Inferior parietal cortex (tissue), 1 donor: ENCODE data around the gene CARS1.
A peak's percentile ranks its signal among the peaks of the same experiment; 100 is the strongest.

Source experiments
- DNase-seq: peaks from one replicate; pipeline ENCODE4 v3.0.0-alpha.2; 2016; ENCODE audit errors: extremely low spot score

The CARS1 gene

GRCh38 chr11:3057069-3057963 lies at the start of gene CARS1:
TSS of gene CARS1 (minus strand) at chr11:3057423. CDS start at chr11:3057367, 56 bp downstream.
- DNase-seq, result peak; percentile 96

- no peak for DNase-seq
Observed at GRCh38 chr11:3105791-3106735, 48.8 kb upstream of the CARS1 start.

GRCh38 chr11:3104961-3105790 lies 48.0 kb upstream of the CARS1 start:
- DNase-seq, result no peak

- no peak for DNase-seq
Observed at GRCh38 chr11:3104051-3104714, 47.0 kb upstream of the CARS1 start.

GRCh38 chr11:3103076-3103475 lies 45.9 kb upstream of the CARS1 start:
- DNase-seq, result no peak

GRCh38 chr11:3102641-3102921 lies 45.4 kb upstream of the CARS1 start:
- no peak for DNase-seq

- no peak for DNase-seq
Observed at GRCh38 chr11:3101921-3102640, 44.9 kb upstream of the CARS1 start.

- DNase-seq, result no peak
Observed at GRCh38 chr11:3099178-3099577, 42.0 kb upstream of the CARS1 start.

- no peak for DNase-seq
Observed at GRCh38 chr11:3096909-3097530, 39.8 kb upstream of the CARS1 start.

GRCh38 chr11:3095712-3096361 lies 38.6 kb upstream of the CARS1 start:
- no peak for DNase-seq

GRCh38 chr11:3094223-3094824 lies 37.1 kb upstream of the CARS1 start:
- DNase-seq, result no peak

GRCh38 chr11:3093281-3094191 lies 36.3 kb upstream of the CARS1 start:
- DNase-seq, result no peak

GRCh38 chr11:3092603-3093141 lies 35.4 kb upstream of the CARS1 start:
- DNase-seq, result no peak

GRCh38 chr11:3091846-3092602 lies 34.8 kb upstream of the CARS1 start:
- DNase-seq, result peak; percentile 66

- no peak for DNase-seq
Observed at GRCh38 chr11:3091081-3091845, 34.0 kb upstream of the CARS1 start.
